RWPE1 (cell line): ENCODE results near the gene LIMA1.

Source experiments
- CTCF ChIA-PET: fragments of 350-600 bp; sonication (Branson Sonifier 250); formaldehyde crosslinking; extraction: SDS; loops from one replicate; lab custom pipeline; 2021; lab: Yijun Ruan, JAX
- POLR2A ChIA-PET: fragments of 400-600 bp; formaldehyde crosslinking; extraction: SDS; loops from one replicate; lab custom pipeline; 2020; ENCODE audit warnings: antibody characterized with exemption; ENCODE audit not compliant: low non-redundant PET; lab: Yijun Ruan, JAX
- DNase-seq: peaks from one replicate; pipeline ENCODE4 v3.0.0; 2012; ENCODE audit warnings: low spot score
- H3K27ac ChIP-seq: fragments of 450-650 bp; 2 replicates; pipeline ENCODE4 v1.5.1; 2017
- CTCF ChIP-seq: fragments of 450-650 bp; conservative IDR thresholded peaks from 2 replicates; pipeline ENCODE4 v1.5.1; 2017; ENCODE audit warnings: low read depth, mild to moderate bottlenecking

LIMA1 gene

GRCh38 chr12:50258167-50258551 lies 25.2 kb downstream of the LIMA1 start:
- ChIA-PET POLR2A (no interaction called here), CTCF (interaction anchor here (0.5 to 0.8 kb wide), 2 partner anchors 21 to 123 kb away, joined by 3 to 5 read pairs; no protein-coding TSS in a partner anchor)
- DNase-seq: no peak
- no peak for TF ChIP-seq CTCF
- H3K27ac ChIP-seq: peak overlapping the region; percentile 64

DNA sequence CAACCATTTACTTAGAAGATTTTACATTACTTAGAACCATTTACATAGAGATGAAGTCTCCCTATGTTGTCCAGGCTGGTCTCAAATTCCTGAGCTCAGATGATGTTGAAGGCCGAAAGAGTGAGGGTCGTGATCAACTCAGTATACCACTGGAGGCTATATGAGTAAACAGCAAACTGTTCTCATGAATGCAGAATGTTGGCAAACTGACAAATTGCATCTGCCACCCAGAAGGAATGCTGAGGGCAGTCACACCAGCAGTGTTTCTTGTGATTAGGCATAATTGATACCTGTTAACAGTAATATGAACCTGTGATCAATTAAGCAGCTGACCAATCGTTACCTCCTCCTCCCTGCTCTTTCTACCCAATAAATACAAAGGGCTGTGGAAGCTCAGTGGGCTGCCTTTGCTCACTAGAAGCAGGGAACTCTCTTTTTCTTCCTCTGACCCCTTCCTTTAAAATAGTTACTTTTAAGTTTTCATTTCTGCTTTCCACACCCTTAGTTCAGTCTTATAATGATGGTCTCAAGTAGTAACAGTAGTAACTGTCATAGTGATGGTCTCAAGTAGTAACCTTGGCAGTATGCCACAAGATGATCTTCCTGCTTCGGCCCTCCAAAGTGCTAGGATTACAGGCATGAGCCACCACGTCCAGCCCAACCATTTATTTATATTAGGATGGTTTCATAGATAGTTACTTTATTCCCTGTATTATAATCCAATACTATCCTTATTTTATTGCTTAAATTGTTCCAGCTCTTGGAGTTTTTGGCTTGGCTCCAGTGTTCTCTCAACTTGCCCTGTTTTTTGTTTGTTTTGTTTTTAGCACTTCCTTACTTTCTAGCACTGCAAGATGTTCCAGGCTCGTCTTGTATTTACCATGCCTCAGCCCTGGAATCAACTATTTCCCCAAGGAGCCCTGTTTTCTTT lies 25.8 kb downstream of the LIMA1 start:
- peak overlapping the region; percentile 64 for H3K27ac ChIP-seq
- no peak for TF ChIP-seq CTCF
- no peak for DNase-seq
- ChIA-PET POLR2A (no interaction called here), CTCF (interaction anchor here (0.5 to 0.8 kb wide), 3 partner anchors 20 to 797 kb away, joined by 3 to 5 read pairs (median 4); no protein-coding TSS in a partner anchor)

DNA sequence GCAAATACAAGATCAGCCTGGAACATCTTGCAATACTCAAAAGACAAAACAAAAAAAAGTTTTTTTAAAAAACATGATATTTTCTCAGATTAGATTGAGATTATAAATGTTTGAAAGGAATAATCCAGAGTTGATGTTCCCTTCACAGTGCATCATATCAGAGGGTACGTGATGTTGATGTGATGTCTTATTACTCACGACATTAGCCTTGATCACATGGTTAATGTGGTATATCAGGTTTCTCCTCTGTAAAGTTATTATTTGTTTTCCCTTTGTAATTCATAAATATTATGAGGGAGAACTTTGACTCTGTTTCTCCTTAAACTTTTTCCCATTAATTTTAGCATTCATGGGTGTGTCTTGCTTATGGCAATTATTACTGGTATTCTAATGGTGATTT lies 26.6 kb downstream of the LIMA1 start:
- CTCF ChIA-PET: no interaction called here
- POLR2A ChIA-PET: no interaction called here
- TF ChIP-seq CTCF: no peak

GRCh38 chr12:50252977-50253602 lies 30.2 kb downstream of the LIMA1 start:
- TF ChIP-seq CTCF: no peak
- no peak overlapping the region for H3K27ac ChIP-seq
- ChIA-PET CTCF (no interaction called here), POLR2A (interaction anchor here (0.5 kb wide), 1 partner anchor 48 kb away, joined by 6 read pairs; no protein-coding TSS in a partner anchor)
- no peak for DNase-seq

More for the DNA sequence above, 26.6 kb downstream of the LIMA1 start:
- no peak overlapping the region for H3K27ac ChIP-seq
- no peak for DNase-seq

- POLR2A ChIA-PET: no interaction called here
- H3K27ac ChIP-seq: no peak overlapping the region
- no peak for DNase-seq
- CTCF ChIA-PET: no interaction called here
- TF ChIP-seq CTCF: no peak
These were observed 31.6 kb downstream of the LIMA1 start for GRCh38 chr12:50251619-50252252.
